CD4-positive, alpha-beta T cell treated with Interferon alpha-2 for 1 hour (primary cell): ENCODE results near the gene CEACAM20.
"Not testable (repeated sequence)": the region's sequence is repeated elsewhere in the genome, so short reads cannot be mapped to it uniquely, and the experiment has no call there.

ENCODE experiments used
- DNase-seq, 2 donors: peaks; one replicate each; pipeline ENCODE4 v3.0.0-alpha.2; 2020 to 2022

CEACAM20 gene

DNA sequence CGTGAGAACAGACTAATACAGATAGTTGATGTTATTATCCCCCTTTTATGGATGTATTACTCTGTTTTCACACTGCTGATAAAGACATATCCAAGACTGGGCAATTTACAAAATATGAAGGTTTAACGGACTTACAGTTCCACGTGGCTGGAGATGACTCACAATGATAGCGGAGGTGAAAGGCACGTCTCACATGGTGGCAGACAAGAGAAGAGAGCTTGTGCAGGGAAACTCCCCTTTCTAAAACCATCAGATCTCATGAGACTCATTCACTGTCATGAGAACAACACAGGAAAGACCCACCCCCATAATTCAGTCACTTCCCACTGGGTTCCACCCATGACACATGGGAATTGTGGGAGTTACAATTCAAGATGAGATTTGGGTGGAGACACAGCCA lies 60.7 kb downstream of the CEACAM20 start:
- not testable (repeated sequence) for DNase-seq

DNA sequence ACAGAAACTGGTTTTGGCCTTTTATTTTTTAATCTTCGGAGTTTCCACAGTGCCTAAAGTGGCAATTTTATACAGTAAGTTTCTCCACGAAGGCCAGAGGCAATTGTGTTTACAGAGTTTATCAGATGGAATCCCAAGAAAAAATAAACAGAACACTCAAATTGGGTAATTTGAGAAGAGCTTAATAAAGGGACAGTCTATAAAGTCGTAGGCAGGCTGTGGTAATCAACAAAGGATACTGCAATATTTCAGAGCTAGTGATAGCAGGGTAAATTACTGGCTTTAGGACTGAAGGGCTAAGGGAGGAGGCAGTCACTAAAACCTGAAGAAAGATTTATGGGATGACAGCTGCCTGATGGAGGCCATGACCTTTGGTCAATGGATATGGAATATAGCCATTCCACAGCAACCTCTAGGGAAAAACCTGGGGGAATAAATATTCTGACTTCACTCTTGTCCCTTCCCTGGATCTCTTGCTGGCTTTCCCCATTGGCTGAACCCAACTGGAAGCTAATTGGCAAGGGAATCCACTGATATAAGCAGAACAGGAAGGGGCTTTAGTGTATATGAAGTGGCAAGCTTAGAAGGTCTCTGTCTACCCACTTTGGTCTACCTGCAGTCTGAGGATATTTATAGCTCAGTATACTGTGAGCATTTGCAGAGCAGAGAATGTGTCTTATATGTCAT lies 66.7 kb downstream of the CEACAM20 start:
- DNase-seq, result not testable (repeated sequence)
